Measurements from ENCODE around the gene ARNT2. TPM values are rescaled to one million over a fixed set of nuclear protein-coding genes. Genes with fewer than 3 reads are reported as not detected.

The ARNT2 gene
- polyA plus RNA-seq, 1 of the 3 experiments (the other 2 are of a cell fraction) = 17.0 TPM

DNA sequence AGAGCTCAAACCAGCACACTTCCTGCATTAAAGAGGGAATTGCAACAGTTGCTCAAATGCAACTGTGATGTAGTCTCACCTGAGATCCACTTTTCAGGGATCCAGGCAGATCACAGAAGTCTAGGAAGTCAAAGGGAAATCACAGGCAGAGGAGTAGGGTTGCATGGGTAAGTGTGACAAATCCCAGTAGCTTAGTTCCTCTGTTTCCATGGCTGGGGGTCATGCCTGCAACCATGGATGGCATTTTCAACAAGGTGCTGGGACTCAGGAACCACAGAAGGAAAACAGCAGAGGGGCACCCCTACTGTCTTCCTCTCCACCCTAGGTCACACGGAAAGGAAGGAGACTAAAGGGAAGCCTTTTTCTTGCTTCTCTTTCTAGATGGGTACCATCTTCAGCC lies 36.5 kb upstream of the ARNT2 start (continued):
- TF ChIP-seq, protein P1, sequence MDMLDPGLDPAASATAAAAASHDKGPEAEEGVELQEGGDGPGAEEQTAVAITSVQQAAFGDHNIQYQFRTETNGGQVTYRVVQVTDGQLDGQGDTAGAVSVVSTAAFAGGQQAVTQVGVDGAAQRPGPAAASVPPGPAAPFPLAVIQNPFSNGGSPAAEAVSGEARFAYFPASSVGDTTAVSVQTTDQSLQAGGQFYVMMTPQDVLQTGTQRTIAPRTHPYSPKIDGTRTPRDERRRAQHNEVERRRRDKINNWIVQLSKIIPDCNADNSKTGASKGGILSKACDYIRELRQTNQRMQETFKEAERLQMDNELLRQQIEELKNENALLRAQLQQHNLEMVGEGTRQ (IDR thresholded peaks at IDR 0.05; ENCODE audit: borderline replicate concordance, low read depth, low read length) = no peak
- TF ChIP-seq NFIC (IDR thresholded peaks at IDR 0.05; ENCODE audit: borderline replicate concordance) = no peak

- Histone ChIP-seq H2AFZ (ENCODE audit: low read depth) (no peak overlapping the region), H3F3A (replicated peaks; ENCODE audit: insufficient read depth) (no peaks in the 10 kb centered on the region), H4K20me1 (ENCODE audit: insufficient read depth) (no peaks in the 10 kb centered on the region), H3K27ac (ENCODE audit: low read depth in 2 of 2, low read length in 1 of 2) (no peak overlapping the region), H3K36me3 (replicated peaks in 1 of 2; ENCODE audit: control insufficient read depth in 1 of 2, insufficient read depth in 2 of 2, low read length in 1 of 2) (no peaks in the 10 kb centered on the region), H3K27me3 (ENCODE audit: insufficient read depth) (no peaks in the 10 kb centered on the region), H3K9ac (no peak overlapping the region), H3K9me3 (no peaks in the 10 kb centered on the region), H3K9me2 (no peaks in the 10 kb centered on the region), H3K4me1 (ENCODE audit: control insufficient read depth in 1 of 2, insufficient read depth in 2 of 2, low read depth in 1 of 2, low read length in 1 of 2) (peaks cover 0 to 5% of the 10 kb centered on the region in 2 experiments; a peak in 2 of 4 replicates), H3K4me3 (ENCODE audit: low read depth in 2 of 2, low read length in 1 of 2) (no peak overlapping the region), H3K79me2 (ENCODE audit: insufficient read depth) (no peaks in the 10 kb centered on the region), H3K4me2 (no peak overlapping the region)
- TF ChIP-seq POLR2AphosphoS5 (IDR thresholded peaks at IDR 0.05; ENCODE audit: low read depth, low read length) (no peak), IRF3 (IDR thresholded peaks at IDR 0.05; ENCODE audit: low read depth, low read length) (no peak), ELF1 (IDR thresholded peaks at IDR 0.05) (no peak), TEAD4 (IDR thresholded peaks at IDR 0.05; ENCODE audit: borderline replicate concordance, insufficient read depth) (no peak), GABPA (IDR thresholded peaks at IDR 0.05; ENCODE audit: low read depth) (no peak), MAX (IDR thresholded peaks at IDR 0.05; ENCODE audit: low read depth) (no peak), NRF1 (IDR thresholded peaks at IDR 0.05; ENCODE audit: low read depth, low read length) (no peak), EP300 (IDR thresholded peaks at IDR 0.05; ENCODE audit: borderline replicate concordance in 1 of 2, low read depth in 1 of 2, low read length in 1 of 2) (no peak), NFIC (IDR thresholded peaks at IDR 0.05; ENCODE audit: borderline replicate concordance) (no peak)
- TF ChIP-seq, protein P1 (IDR thresholded peaks at IDR 0.05; ENCODE audit: borderline replicate concordance, low read depth, low read length) = no peak
- ChIA-PET CTCF (no interaction called here), POLR2A (no interaction called here)
- WGBS (ENCODE audit: low lambda C conversion rate) = 61% methylated on average over 2 of the region's 2 CpGs
- no peak for DNase-seq
These were observed 32.3 kb upstream of the ARNT2 start for GRCh38 chr15:80371924-80372323.

DNA sequence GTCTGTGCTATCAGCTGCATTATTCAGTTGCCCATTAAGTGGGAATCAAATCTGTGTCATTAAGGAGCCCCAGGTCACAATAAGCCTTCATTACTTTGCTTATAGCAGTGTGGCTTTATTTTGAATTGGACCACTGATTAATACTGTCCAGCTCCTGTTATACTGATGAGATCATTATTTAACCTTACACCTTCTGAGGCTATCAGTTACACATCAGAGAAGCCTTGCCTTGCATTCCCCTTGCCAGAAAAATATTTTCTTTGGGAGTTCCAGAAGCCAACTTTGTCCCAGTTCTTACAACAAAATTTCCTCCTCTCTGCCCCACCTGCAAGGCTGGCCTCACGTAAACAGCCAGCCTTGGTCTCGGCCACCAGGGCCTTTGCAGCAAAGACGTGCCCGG lies 29.7 kb upstream of the ARNT2 start:
- Histone ChIP-seq H4K20me1 (ENCODE audit: insufficient read depth) (no peaks in the 10 kb centered on the region), H3K27me3 (ENCODE audit: insufficient read depth) (no peaks in the 10 kb centered on the region), H3K27ac (ENCODE audit: low read depth in 2 of 2, low read length in 1 of 2) (no peak overlapping the region), H2AFZ (ENCODE audit: low read depth) (no peak overlapping the region), H3K9ac (no peak overlapping the region), H3K4me3 (ENCODE audit: low read depth in 2 of 2, low read length in 1 of 2) (no peak overlapping the region), H3K9me2 (no peaks in the 10 kb centered on the region), H3K36me3 (replicated peaks in 1 of 2; ENCODE audit: control insufficient read depth in 1 of 2, insufficient read depth in 2 of 2, low read length in 1 of 2) (no peaks in the 10 kb centered on the region), H3F3A (replicated peaks; ENCODE audit: insufficient read depth) (no peaks in the 10 kb centered on the region), H3K9me3 (no peaks in the 10 kb centered on the region), H3K4me1 (ENCODE audit: control insufficient read depth in 1 of 2, insufficient read depth in 2 of 2, low read depth in 1 of 2, low read length in 1 of 2) (peaks cover 0 to 5% of the 10 kb centered on the region in 2 experiments; a peak in 2 of 4 replicates), H3K79me2 (ENCODE audit: insufficient read depth) (no peaks in the 10 kb centered on the region), H3K4me2 (no peak overlapping the region)
- ChIA-PET POLR2A (no interaction called here), CTCF (no interaction called here)
- no peak for DNase-seq
- TF ChIP-seq GATA2 (CRISPR knock-in tag; IDR thresholded peaks at IDR 0.05) = 0 out of 2 replicates have a peak, but pooled peaks have one; percentile 22
- TF ChIP-seq POLR2AphosphoS5 (IDR thresholded peaks at IDR 0.05; ENCODE audit: low read depth, low read length) = no peak
- 62% methylated on average over 4 of the region's 4 CpGs for WGBS (ENCODE audit: low lambda C conversion rate)
